GM12892 (cell line): ENCODE measurements around the gene RNF14.

Experiments
- POLR2A ChIP-seq: IDR thresholded peaks from 2 replicates; pipeline ENCODE4 v1.6.1; 2011; ENCODE audit warnings: low read depth, low read length, control low read depth
- POLR2AphosphoS5 ChIP-seq: IDR thresholded peaks from 2 replicates; pipeline ENCODE4 v1.6.1; 2011; ENCODE audit warnings: low read depth, low read length, control low read depth

- TF ChIP-seq POLR2A: no peak
- TF ChIP-seq POLR2AphosphoS5: no peak
These were observed 39.9 kb downstream of the RNF14 start for GRCh38 chr5:142008813-142009212.
